WTC11 (cell line): ENCODE measurements around the gene ATG7. TPM values are rescaled to one million over a fixed set of nuclear protein-coding genes. Genes with fewer than 3 reads are reported as not detected.

Experiments used
- ATAC-seq: fragments of 200-7000 bp; cut with Tn5 transposase; 2 replicates; pipeline ENCODE4 v1.10.0; 2021; ENCODE audit warnings: mild to moderate bottlenecking, moderate library complexity
- CTCF ChIA-PET: fragments of 300-600 bp; sonication (Branson Sonifier 250); formaldehyde crosslinking; loops from one replicate; lab custom pipeline; 2021; ENCODE audit warnings: antibody characterized with exemption; lab: Charles Lee
- POLR2A ChIA-PET: fragments of 350-600 bp; sonication (Branson Sonifier 250); formaldehyde crosslinking; loops from one replicate; lab custom pipeline; 2021; ENCODE audit warnings: antibody characterized with exemption; lab: Charles Lee
- DNase-seq: peaks from one replicate; pipeline ENCODE4 v3.0.0; 2021; ENCODE audit warnings: low spot score
- H3K27ac Mint-ChIP-seq: 2 replicates; pipeline ENCODE4 v1.8.0; 2021; ENCODE audit warnings: mixed read lengths
- H3K27me3 Mint-ChIP-seq: 2 replicates; pipeline ENCODE4 v1.8.0; 2021; ENCODE audit warnings: low read depth, mild to moderate bottlenecking, moderate library complexity, mixed read lengths
- H3K36me3 Mint-ChIP-seq: 2 replicates; pipeline ENCODE4 v1.8.0; 2021; ENCODE audit warnings: mixed read lengths
- H3K4me1 Mint-ChIP-seq: 2 replicates; pipeline ENCODE4 v1.8.0; 2022; ENCODE audit warnings: mixed read lengths
- H3K4me3 Mint-ChIP-seq: 2 replicates; pipeline ENCODE4 v1.8.0; 2021; ENCODE audit warnings: mild to moderate bottlenecking, moderate library complexity, mixed read lengths
- H3K9me3 Mint-ChIP-seq: 2 replicates; pipeline ENCODE4 v1.8.0; 2021; ENCODE audit warnings: mixed read lengths
- CREM ChIP-seq: sonication (generic); formaldehyde crosslinking; IDR thresholded peaks from 2 replicates; pipeline ENCODE4 v1.8.1; 2022; ENCODE audit warnings: mild to moderate bottlenecking, missing genetic modification reagents, moderate library complexity
- JUN ChIP-seq: sonication (generic); formaldehyde crosslinking; IDR thresholded peaks from 2 replicates; pipeline ENCODE4 v1.8.0; 2023; ENCODE audit warnings: mild to moderate bottlenecking, missing genetic modification reagents
- MYBL2 ChIP-seq: sonication (generic); formaldehyde crosslinking; IDR thresholded peaks from 2 replicates; pipeline ENCODE4 v1.8.1; 2023; ENCODE audit warnings: mild to moderate bottlenecking, moderate library complexity, missing genetic modification reagents
- PRRX2 ChIP-seq: fragments of 250-450 bp; sonication (Bioruptor Pico); IDR thresholded peaks from 2 replicates; pipeline ENCODE4 v1.8.0; 2021; ENCODE audit warnings: mild to moderate bottlenecking
- SOX15 ChIP-seq: fragments of 250-450 bp; sonication (Bioruptor Pico); IDR thresholded peaks from 2 replicates; pipeline ENCODE4 v1.9.0; 2021; ENCODE audit warnings: mild to moderate bottlenecking
- SP1 ChIP-seq: sonication (generic); formaldehyde crosslinking; conservative IDR thresholded peaks from 2 replicates; pipeline ENCODE4 v1.8.1; 2022; ENCODE audit warnings: missing genetic modification reagents
- TEAD4 ChIP-seq: sonication (generic); formaldehyde crosslinking; IDR thresholded peaks from 2 replicates; pipeline ENCODE4 v1.8.0; 2022; ENCODE audit warnings: mild to moderate bottlenecking, missing genetic modification reagents
- ZNF121 ChIP-seq: sonication (generic); formaldehyde crosslinking; IDR thresholded peaks from 2 replicates; pipeline ENCODE4 v1.8.0; 2023; ENCODE audit warnings: missing genetic modification reagents
- ZNF671 ChIP-seq: fragments of 250-450 bp; sonication (Bioruptor Pico); IDR thresholded peaks from 2 replicates; pipeline ENCODE4 v1.8.0; 2021; ENCODE audit warnings: mild to moderate bottlenecking
- total RNA-seq: library from RNA; stranded (reverse); gene quantifications from 3 replicates; pipeline ENCODE4 v1.2.3, GENCODE V29; 2021
- TF ChIP-seq, protein P1 (sequence below): sonication (generic); formaldehyde crosslinking; IDR thresholded peaks from 2 replicates; pipeline ENCODE4 v1.8.1; 2023; ENCODE audit warnings: mild to moderate bottlenecking, missing genetic modification reagents, borderline replicate concordance
- TF ChIP-seq, protein P2 (sequence below): sonication (generic); formaldehyde crosslinking; IDR thresholded peaks from 2 replicates; pipeline ENCODE4 v1.8.1; 2022; ENCODE audit warnings: low read depth, missing genetic modification reagents, borderline replicate concordance
- TF ChIP-seq, protein P3 (sequence below): sonication (generic); formaldehyde crosslinking; IDR thresholded peaks from 2 replicates; pipeline ENCODE4 v1.8.1; 2023; ENCODE audit warnings: mild to moderate bottlenecking, missing genetic modification reagents
- TF ChIP-seq, protein P4 (sequence below): sonication (generic); formaldehyde crosslinking; IDR thresholded peaks from 2 replicates; pipeline ENCODE4 v1.8.0; 2022; ENCODE audit warnings: mild to moderate bottlenecking, missing genetic modification reagents
- TF ChIP-seq, protein P5 (sequence below): fragments of 250-450 bp; sonication (Bioruptor Pico); IDR thresholded peaks from 2 replicates; pipeline ENCODE4 v2.1.2; 2022; ENCODE audit warnings: mild to moderate bottlenecking, moderate library complexity
- TF ChIP-seq, protein P6 (sequence below): sonication (generic); formaldehyde crosslinking; conservative IDR thresholded peaks from 2 replicates; pipeline ENCODE4 v1.8.1; 2023; ENCODE audit warnings: mild to moderate bottlenecking, low read depth, missing genetic modification reagents, moderate library complexity
- TF ChIP-seq, protein P7 (sequence below): sonication (generic); formaldehyde crosslinking; IDR thresholded peaks from 2 replicates; pipeline ENCODE4 v1.8.0; 2022; ENCODE audit warnings: mild to moderate bottlenecking, missing genetic modification reagents
- TF ChIP-seq, protein P8 (sequence below): sonication (generic); formaldehyde crosslinking; IDR thresholded peaks from 2 replicates; pipeline ENCODE4 v1.8.1; 2022; ENCODE audit warnings: mild to moderate bottlenecking, moderate library complexity, missing genetic modification reagents

Gene ATG7
- total RNA-seq, 1 experiment from 2014 or later, result 17.5 TPM

DNA sequence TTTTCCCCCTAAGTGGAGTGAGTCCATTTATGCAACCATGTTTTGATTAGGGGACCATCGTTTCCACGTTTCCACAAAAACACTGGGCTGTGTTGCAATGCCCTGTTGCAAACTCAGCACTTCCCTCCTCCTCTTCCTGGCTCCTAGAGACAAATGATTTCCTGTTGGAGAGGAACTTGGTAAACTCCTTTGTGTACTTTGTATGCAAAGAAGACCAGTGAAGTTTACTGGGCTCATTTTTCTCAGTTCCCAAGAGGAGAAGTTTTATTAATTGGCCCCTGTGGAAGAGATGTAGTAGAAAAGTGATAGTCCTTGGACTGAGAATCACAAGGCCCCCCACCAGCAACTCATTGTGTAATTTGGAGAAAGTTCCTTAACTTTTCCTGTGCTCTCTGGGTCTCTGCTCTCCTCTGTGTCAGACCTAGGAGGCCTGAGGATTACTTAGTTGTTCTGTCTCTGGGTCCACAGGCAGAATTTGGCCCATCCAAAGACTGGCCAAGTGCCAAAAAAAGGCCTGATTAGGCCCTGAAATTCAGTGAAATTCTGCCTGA is 95.0 kb downstream of the ATG7 start:
- H3K4me3 Mint-ChIP-seq, result no peak overlapping the region
- H3K4me1 Mint-ChIP-seq, result peaks cover 22% of the 10 kb centered on the region
- H3K9me3 Mint-ChIP-seq, result no peaks in the 10 kb centered on the region
- H3K27ac Mint-ChIP-seq, result peak overlapping the region; percentile 74
- TF ChIP-seq ZNF121 (CRISPR knock-in tag) (peak; percentile 40; the same call in 1 of the 2 replicates), SP1 (CRISPR knock-in tag) (no peak)
- TF ChIP-seq, protein P1, sequence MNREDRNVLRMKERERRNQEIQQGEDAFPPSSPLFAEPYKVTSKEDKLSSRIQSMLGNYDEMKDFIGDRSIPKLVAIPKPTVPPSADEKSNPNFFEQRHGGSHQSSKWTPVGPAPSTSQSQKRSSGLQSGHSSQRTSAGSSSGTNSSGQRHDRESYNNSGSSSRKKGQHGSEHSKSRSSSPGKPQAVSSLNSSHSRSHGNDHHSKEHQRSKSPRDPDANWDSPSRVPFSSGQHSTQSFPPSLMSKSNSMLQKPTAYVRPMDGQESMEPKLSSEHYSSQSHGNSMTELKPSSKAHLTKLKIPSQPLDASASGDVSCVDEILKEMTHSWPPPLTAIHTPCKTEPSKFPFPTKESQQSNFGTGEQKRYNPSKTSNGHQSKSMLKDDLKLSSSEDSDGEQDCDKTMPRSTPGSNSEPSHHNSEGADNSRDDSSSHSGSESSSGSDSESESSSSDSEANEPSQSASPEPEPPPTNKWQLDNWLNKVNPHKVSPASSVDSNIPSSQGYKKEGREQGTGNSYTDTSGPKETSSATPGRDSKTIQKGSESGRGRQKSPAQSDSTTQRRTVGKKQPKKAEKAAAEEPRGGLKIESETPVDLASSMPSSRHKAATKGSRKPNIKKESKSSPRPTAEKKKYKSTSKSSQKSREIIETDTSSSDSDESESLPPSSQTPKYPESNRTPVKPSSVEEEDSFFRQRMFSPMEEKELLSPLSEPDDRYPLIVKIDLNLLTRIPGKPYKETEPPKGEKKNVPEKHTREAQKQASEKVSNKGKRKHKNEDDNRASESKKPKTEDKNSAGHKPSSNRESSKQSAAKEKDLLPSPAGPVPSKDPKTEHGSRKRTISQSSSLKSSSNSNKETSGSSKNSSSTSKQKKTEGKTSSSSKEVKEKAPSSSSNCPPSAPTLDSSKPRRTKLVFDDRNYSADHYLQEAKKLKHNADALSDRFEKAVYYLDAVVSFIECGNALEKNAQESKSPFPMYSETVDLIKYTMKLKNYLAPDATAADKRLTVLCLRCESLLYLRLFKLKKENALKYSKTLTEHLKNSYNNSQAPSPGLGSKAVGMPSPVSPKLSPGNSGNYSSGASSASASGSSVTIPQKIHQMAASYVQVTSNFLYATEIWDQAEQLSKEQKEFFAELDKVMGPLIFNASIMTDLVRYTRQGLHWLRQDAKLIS, result no peak
- TF ChIP-seq, protein P2, sequence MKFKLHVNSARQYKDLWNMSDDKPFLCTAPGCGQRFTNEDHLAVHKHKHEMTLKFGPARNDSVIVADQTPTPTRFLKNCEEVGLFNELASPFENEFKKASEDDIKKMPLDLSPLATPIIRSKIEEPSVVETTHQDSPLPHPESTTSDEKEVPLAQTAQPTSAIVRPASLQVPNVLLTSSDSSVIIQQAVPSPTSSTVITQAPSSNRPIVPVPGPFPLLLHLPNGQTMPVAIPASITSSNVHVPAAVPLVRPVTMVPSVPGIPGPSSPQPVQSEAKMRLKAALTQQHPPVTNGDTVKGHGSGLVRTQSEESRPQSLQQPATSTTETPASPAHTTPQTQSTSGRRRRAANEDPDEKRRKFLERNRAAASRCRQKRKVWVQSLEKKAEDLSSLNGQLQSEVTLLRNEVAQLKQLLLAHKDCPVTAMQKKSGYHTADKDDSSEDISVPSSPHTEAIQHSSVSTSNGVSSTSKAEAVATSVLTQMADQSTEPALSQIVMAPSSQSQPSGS, result no peak
- ChIA-PET POLR2A (no interaction called here), CTCF (no interaction called here)
- peaks cover 2% of the 10 kb centered on the region; the same call in 1 of the 2 replicates for H3K36me3 Mint-ChIP-seq
- DNase-seq (no peak), ATAC-seq (peak; percentile 68)
- no peaks in the 10 kb centered on the region for H3K27me3 Mint-ChIP-seq

DNA sequence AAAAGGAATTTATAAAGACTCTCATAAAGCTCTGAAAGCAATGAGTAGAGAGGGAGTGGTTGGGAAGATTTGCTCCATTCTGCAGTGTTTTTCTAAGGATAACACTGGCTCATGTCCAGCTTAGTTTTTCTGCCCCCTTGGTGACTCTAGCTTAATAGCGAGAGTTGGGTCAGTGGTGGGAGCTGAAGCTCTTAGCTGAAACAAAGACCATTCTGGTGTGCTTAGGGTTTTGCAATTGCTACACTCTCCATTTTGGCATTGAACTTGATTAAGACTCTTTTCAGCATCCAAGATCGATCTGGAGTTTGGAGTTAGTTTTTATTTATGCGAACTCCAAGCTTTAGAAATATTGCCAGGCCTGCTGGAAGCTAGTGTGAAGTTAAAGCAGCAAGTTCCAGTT is 98.0 kb downstream of the ATG7 start:
- ChIA-PET POLR2A (no interaction called here), CTCF (no interaction called here)
- no peak for TF ChIP-seq CREM
- TF ChIP-seq, protein P3, sequence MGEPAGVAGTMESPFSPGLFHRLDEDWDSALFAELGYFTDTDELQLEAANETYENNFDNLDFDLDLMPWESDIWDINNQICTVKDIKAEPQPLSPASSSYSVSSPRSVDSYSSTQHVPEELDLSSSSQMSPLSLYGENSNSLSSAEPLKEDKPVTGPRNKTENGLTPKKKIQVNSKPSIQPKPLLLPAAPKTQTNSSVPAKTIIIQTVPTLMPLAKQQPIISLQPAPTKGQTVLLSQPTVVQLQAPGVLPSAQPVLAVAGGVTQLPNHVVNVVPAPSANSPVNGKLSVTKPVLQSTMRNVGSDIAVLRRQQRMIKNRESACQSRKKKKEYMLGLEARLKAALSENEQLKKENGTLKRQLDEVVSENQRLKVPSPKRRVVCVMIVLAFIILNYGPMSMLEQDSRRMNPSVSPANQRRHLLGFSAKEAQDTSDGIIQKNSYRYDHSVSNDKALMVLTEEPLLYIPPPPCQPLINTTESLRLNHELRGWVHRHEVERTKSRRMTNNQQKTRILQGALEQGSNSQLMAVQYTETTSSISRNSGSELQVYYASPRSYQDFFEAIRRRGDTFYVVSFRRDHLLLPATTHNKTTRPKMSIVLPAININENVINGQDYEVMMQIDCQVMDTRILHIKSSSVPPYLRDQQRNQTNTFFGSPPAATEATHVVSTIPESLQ (CRISPR knock-in tag), result no peak
- no peak for TF ChIP-seq SOX15
- no peak for TF ChIP-seq TEAD4 (CRISPR knock-in tag)
- no peak for TF ChIP-seq ZNF121 (CRISPR knock-in tag)
- TF ChIP-seq ZNF671 (CRISPR knock-in tag), result no peak
- TF ChIP-seq PRRX2 (CRISPR knock-in tag), result no peak
- TF ChIP-seq, protein P4, sequence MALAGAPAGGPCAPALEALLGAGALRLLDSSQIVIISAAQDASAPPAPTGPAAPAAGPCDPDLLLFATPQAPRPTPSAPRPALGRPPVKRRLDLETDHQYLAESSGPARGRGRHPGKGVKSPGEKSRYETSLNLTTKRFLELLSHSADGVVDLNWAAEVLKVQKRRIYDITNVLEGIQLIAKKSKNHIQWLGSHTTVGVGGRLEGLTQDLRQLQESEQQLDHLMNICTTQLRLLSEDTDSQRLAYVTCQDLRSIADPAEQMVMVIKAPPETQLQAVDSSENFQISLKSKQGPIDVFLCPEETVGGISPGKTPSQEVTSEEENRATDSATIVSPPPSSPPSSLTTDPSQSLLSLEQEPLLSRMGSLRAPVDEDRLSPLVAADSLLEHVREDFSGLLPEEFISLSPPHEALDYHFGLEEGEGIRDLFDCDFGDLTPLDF, result no peak
- peaks cover 39% of the 10 kb centered on the region for H3K4me1 Mint-ChIP-seq
- no peak overlapping the region for H3K4me3 Mint-ChIP-seq
- ATAC-seq (no peak), DNase-seq (no peak)
- H3K27me3 Mint-ChIP-seq, result no peaks in the 10 kb centered on the region
- H3K9me3 Mint-ChIP-seq, result 0 out of 2 replicates have a peak, but pooled peaks cover 4% of the 10 kb centered on the region
- peaks cover 6% of the 10 kb centered on the region for H3K36me3 Mint-ChIP-seq
- H3K27ac Mint-ChIP-seq, result no peak overlapping the region

DNA sequence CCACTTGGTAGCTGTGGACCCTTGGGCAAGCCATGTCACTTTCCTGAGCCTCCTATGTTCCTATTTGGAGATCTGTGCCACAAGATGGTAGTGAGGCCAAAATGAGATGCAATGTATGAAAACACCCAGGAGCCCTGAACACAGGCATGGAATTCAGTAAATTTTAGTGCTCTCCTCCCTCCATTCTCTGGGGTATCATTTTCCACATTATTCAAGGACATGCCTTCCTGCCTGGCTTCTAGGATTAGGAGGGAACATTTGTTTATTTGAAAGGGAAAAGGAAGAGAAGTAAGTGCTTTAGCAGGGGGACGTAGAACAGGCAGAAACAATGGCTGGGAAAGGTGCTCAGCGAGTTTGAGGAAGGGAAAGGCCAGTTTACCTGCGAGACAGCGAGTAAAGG is 98.8 kb downstream of the ATG7 start:
- CTCF ChIA-PET, result no interaction called here
- POLR2A ChIA-PET, result no interaction called here
- ATAC-seq (no peak), DNase-seq (no peak)
- Mint-ChIP-seq H3K27me3 (no peaks in the 10 kb centered on the region), H3K4me3 (no peak overlapping the region), H3K4me1 (peaks cover 39% of the 10 kb centered on the region), H3K9me3 (0 out of 2 replicates have a peak, but pooled peaks cover 4% of the 10 kb centered on the region), H3K27ac (0 out of 2 replicates have a peak overlapping the region, but pooled peaks have one; percentile 6), H3K36me3 (peaks cover 3% of the 10 kb centered on the region; the same call in 1 of the 2 replicates)
- TF ChIP-seq, protein P5, sequence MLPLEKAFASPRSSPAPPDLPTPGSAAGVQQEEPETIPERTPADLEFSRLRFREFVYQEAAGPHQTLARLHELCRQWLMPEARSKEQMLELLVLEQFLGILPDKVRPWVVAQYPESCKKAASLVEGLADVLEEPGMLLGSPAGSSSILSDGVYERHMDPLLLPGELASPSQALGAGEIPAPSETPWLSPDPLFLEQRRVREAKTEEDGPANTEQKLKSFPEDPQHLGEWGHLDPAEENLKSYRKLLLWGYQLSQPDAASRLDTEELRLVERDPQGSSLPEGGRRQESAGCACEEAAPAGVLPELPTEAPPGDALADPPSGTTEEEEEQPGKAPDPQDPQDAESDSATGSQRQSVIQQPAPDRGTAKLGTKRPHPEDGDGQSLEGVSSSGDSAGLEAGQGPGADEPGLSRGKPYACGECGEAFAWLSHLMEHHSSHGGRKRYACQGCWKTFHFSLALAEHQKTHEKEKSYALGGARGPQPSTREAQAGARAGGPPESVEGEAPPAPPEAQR (CRISPR knock-in tag), result no peak
- TF ChIP-seq, protein P6, sequence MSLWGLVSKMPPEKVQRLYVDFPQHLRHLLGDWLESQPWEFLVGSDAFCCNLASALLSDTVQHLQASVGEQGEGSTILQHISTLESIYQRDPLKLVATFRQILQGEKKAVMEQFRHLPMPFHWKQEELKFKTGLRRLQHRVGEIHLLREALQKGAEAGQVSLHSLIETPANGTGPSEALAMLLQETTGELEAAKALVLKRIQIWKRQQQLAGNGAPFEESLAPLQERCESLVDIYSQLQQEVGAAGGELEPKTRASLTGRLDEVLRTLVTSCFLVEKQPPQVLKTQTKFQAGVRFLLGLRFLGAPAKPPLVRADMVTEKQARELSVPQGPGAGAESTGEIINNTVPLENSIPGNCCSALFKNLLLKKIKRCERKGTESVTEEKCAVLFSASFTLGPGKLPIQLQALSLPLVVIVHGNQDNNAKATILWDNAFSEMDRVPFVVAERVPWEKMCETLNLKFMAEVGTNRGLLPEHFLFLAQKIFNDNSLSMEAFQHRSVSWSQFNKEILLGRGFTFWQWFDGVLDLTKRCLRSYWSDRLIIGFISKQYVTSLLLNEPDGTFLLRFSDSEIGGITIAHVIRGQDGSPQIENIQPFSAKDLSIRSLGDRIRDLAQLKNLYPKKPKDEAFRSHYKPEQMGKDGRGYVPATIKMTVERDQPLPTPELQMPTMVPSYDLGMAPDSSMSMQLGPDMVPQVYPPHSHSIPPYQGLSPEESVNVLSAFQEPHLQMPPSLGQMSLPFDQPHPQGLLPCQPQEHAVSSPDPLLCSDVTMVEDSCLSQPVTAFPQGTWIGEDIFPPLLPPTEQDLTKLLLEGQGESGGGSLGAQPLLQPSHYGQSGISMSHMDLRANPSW (CRISPR knock-in tag), result no peak
- TF ChIP-seq JUN (no peak), MYBL2 (no peak)
- TF ChIP-seq, protein P7, sequence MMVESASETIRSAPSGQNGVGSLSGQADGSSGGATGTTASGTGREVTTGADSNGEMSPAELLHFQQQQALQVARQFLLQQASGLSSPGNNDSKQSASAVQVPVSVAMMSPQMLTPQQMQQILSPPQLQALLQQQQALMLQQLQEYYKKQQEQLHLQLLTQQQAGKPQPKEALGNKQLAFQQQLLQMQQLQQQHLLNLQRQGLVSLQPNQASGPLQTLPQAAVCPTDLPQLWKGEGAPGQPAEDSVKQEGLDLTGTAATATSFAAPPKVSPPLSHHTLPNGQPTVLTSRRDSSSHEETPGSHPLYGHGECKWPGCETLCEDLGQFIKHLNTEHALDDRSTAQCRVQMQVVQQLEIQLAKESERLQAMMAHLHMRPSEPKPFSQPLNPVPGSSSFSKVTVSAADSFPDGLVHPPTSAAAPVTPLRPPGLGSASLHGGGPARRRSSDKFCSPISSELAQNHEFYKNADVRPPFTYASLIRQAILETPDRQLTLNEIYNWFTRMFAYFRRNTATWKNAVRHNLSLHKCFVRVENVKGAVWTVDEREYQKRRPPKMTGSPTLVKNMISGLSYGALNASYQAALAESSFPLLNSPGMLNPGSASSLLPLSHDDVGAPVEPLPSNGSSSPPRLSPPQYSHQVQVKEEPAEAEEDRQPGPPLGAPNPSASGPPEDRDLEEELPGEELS (CRISPR knock-in tag), result no peak
- TF ChIP-seq, protein P8, sequence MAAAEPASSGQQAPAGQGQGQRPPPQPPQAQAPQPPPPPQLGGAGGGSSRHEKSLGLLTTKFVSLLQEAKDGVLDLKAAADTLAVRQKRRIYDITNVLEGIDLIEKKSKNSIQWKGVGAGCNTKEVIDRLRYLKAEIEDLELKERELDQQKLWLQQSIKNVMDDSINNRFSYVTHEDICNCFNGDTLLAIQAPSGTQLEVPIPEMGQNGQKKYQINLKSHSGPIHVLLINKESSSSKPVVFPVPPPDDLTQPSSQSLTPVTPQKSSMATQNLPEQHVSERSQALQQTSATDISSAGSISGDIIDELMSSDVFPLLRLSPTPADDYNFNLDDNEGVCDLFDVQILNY, result no peak
